B cell (primary cell): ENCODE data around the gene NAP1L5. TPM values are rescaled to one million over a fixed set of nuclear protein-coding genes. Genes with fewer than 3 reads are reported as not detected.

ENCODE experiments used
- ATAC-seq: fragments of 200-7000 bp; cut with Tn5 transposase; one replicate; pipeline ENCODE4 v1.10.0; 2021; ENCODE audit warnings: low read depth, mild to moderate bottlenecking, moderate number of reproducible peaks, moderate library complexity
- CTCF ChIA-PET: fragments of 350-600 bp; sonication (Branson Sonifier 250); formaldehyde crosslinking; loops from one replicate; lab custom pipeline; 2021; ENCODE audit warnings: antibody characterized with exemption, inconsistent platforms; lab: Charles Lee
- POLR2A ChIA-PET: fragments of 350-600 bp; sonication (Branson Sonifier 250); formaldehyde crosslinking; loops from one replicate; lab custom pipeline; 2021; ENCODE audit warnings: antibody characterized with exemption; lab: Charles Lee
- DNase-seq: peaks from one replicate; pipeline ENCODE4 v3.0.0; 2013
- H2AFZ ChIP-seq: 2 replicates; pipeline ENCODE4 v1.6.1; 2012; ENCODE audit warnings: mild to moderate bottlenecking, low read depth, low read length; ENCODE audit not compliant: insufficient read depth, poor library complexity, severe bottlenecking
- H3K27ac ChIP-seq, 2 donors: 1 replicate in 1 of 2; 2 replicates in 1 of 2; pipeline ENCODE4 v1.5.1; 2012 to 2013; ENCODE audit warnings: low read length in 2 of 2, mild to moderate bottlenecking in 2 of 2, moderate library complexity in 1 of 2
- H3K27me3 ChIP-seq, 4 experiments: fragments of 200-600 bp in 1 of 4; sonication (generic) in 1 of 4; replicated peaks in 1 of 4; 1 replicate in 2 of 4; 2 replicates in 2 of 4; pipeline versions ENCODE4 v1.6.1 to v1.7.0; 2013 to 2016; ENCODE audit warnings: low read length in 3 of 4, mild to moderate bottlenecking in 2 of 4, mixed read lengths in 1 of 4, moderate library complexity in 1 of 4; ENCODE audit not compliant: insufficient read depth in 4 of 4, control insufficient read depth in 3 of 4; ENCODE audit errors: control extremely low read depth in 1 of 4
- H3K36me3 ChIP-seq, 2 experiments: replicated peaks in 1 of 2; 1 replicate in 1 of 2; 2 replicates in 1 of 2; pipeline versions ENCODE4 v1.6.1 to v1.7.1; 2013; ENCODE audit warnings: low read length in 1 of 2; ENCODE audit not compliant: insufficient read depth in 2 of 2, control insufficient read depth in 1 of 2; ENCODE audit errors: control extremely low read depth in 1 of 2, extremely low read depth in 1 of 2
- H3K4me1 ChIP-seq, 2 donors: fragments of 200-600 bp in 1 of 2; sonication (generic) in 1 of 2; 1 replicate in 1 of 2; 2 replicates in 1 of 2; pipeline versions ENCODE4 v1.5.1 to v1.6.1; 2013 to 2017; ENCODE audit warnings: low read length in 2 of 2; ENCODE audit not compliant: control insufficient read depth in 2 of 2, insufficient read depth in 2 of 2
- H3K4me2 ChIP-seq: replicated peaks from 2 replicates; pipeline ENCODE3; 2012; ENCODE audit warnings: mild to moderate bottlenecking, low read depth, low read length; ENCODE audit not compliant: poor library complexity, severe bottlenecking
- H3K4me3 ChIP-seq, 5 experiments: fragments of 200-600 bp in 1 of 5; sonication (generic) in 1 of 5; 1 replicate in 3 of 5; 2 replicates in 2 of 5; pipeline versions ENCODE4 v1.5.1 to v1.7.0; 2011 to 2016; ENCODE audit warnings: low read length in 4 of 5, mild to moderate bottlenecking in 4 of 5, low read depth in 2 of 5, control low read depth in 1 of 5, moderate library complexity in 1 of 5; ENCODE audit not compliant: insufficient read depth in 1 of 5; ENCODE audit errors: control extremely low read depth in 1 of 5, extremely low read depth in 1 of 5
- H3K79me2 ChIP-seq: fragments of 200-600 bp; sonication (generic); one replicate; pipeline ENCODE4 v1.6.0; 2016; ENCODE audit warnings: low read length; ENCODE audit not compliant: control insufficient read depth, insufficient read depth
- H3K9ac ChIP-seq: fragments of 200-600 bp; sonication (generic); 2 replicates; pipeline ENCODE4 v1.6.1; 2017; ENCODE audit warnings: mild to moderate bottlenecking, low read length, moderate library complexity
- H3K9me3 ChIP-seq, 3 donors: one replicate each; pipeline versions ENCODE4 v1.6.1 to v1.7.1; 2013; ENCODE audit warnings: low read length in 2 of 3; ENCODE audit not compliant: control insufficient read depth in 2 of 3, insufficient read depth in 1 of 3; ENCODE audit errors: control extremely low read depth in 1 of 3
- H4K20me1 ChIP-seq: 2 replicates; pipeline ENCODE4 v1.6.0; 2012; ENCODE audit warnings: mild to moderate bottlenecking, low read length; ENCODE audit not compliant: insufficient read depth, control insufficient read depth, poor library complexity, severe bottlenecking
- H3K27ac Mint-ChIP-seq: one replicate; pipeline ENCODE4 v1.8.0; 2021; ENCODE audit warnings: mixed read lengths
- H3K27me3 Mint-ChIP-seq: one replicate; pipeline ENCODE4 v1.8.0; 2021; ENCODE audit warnings: mixed read lengths
- H3K4me1 Mint-ChIP-seq: one replicate; pipeline ENCODE4 v1.8.0; 2021; ENCODE audit warnings: mixed read lengths
- H3K4me3 Mint-ChIP-seq: one replicate; pipeline ENCODE4 v1.8.0; 2021; ENCODE audit warnings: mixed read lengths
- H3K9me3 Mint-ChIP-seq: one replicate; pipeline ENCODE4 v1.8.0; 2022; ENCODE audit warnings: mixed read lengths; ENCODE audit not compliant: insufficient read depth
- CTCF ChIP-seq: fragments of 200-600 bp; IDR thresholded peaks from one replicate; pipeline ENCODE4 v1.8.0; 2022; ENCODE audit warnings: antibody characterized with exemption, mild to moderate bottlenecking
- EZH2 ChIP-seq: IDR thresholded peaks from 2 replicates; pipeline ENCODE4 v1.6.1; 2012; ENCODE audit warnings: borderline replicate concordance, low read depth, mild to moderate bottlenecking, moderate library complexity, low read length; ENCODE audit not compliant: insufficient read depth, poor library complexity, severe bottlenecking
- WGBS: methylation state at CpG from one replicate; pipeline ENCODE4 v1.1.5; 2013; ENCODE audit warnings: missing lambda C conversion rate; ENCODE audit not compliant: insufficient coverage; 5-methylcytosine and 5-hydroxymethylcytosine counted together
- intact Hi-C: fragments of 100-400 bp; cut with micrococcal nuclease; formaldehyde crosslinking; loops from one replicate; pipeline ENCODE4 v1.10.0; 2022
- polyA plus RNA-seq: library from polyadenylated mRNA; depleted of rRNA; stranded (reverse); fragments of >200 nt; gene quantifications from 2 replicates; pipeline ENCODE4 v1.2.3, GENCODE V29; 2012
- total RNA-seq, 2 donors: library from RNA; stranded (reverse); fragments of 120-200 nt in 1 of 2; gene quantifications; 1 replicate in 1 of 2; 2 replicates in 1 of 2; pipeline versions ENCODE4 v1.2.3 to v1.2.4, GENCODE V29; 2013 to 2022

The NAP1L5 gene
- total and polyA plus RNA-seq, 2 donors (not counting 1 experiment from before 2014, with no cell fraction given): 1.5 to 1.7 TPM

- H3K79me2 ChIP-seq: no peaks in the 10 kb centered on the region
- TF ChIP-seq CTCF (no peak), EZH2 (no peak)
- H3K27me3 Mint-ChIP-seq: peaks cover 11% of the 10 kb centered on the region
- no peak overlapping the region for H3K27ac ChIP-seq
- no peaks in the 10 kb centered on the region for H3K36me3 ChIP-seq
- DNase-seq (no peak), ATAC-seq (no peak)
- H3K4me3 ChIP-seq: no peak overlapping the region
- WGBS: 75% methylated on average over 5 of the region's 5 CpGs
- no peak overlapping the region for H3K27ac Mint-ChIP-seq
- no peaks in the 10 kb centered on the region for H4K20me1 ChIP-seq
- H3K4me1 ChIP-seq: no peaks in the 10 kb centered on the region
- ChIA-PET POLR2A (interaction anchor here (0.6 kb wide), 1 partner anchor 1786 kb away, joined by 7 read pairs; no protein-coding TSS in a partner anchor), CTCF (no interaction called here)
- H3K4me2 ChIP-seq: no peak overlapping the region
- H3K9me3 ChIP-seq: no peaks in the 10 kb centered on the region
- H3K4me3 Mint-ChIP-seq: no peak overlapping the region
- H3K27me3 ChIP-seq: no peaks in the 10 kb centered on the region
- intact Hi-C loops: no loop called here
- no peak overlapping the region for H3K9ac ChIP-seq
- H3K4me1 Mint-ChIP-seq: no peaks in the 10 kb centered on the region
- H3K9me3 Mint-ChIP-seq: no peaks in the 10 kb centered on the region
- no peak overlapping the region for H2AFZ ChIP-seq
These were observed 48.6 kb upstream of the NAP1L5 start for GRCh38 chr4:88746206-88746605.

GRCh38 chr4:88745581-88746163 is 48.0 kb upstream of the NAP1L5 start:
- Histone ChIP-seq H3K4me2 (no peak overlapping the region), H3K27ac (no peak overlapping the region), H3K9me3 (no peaks in the 10 kb centered on the region), H3K27me3 (no peaks in the 10 kb centered on the region), H2AFZ (no peak overlapping the region), H3K36me3 (no peaks in the 10 kb centered on the region), H3K79me2 (no peaks in the 10 kb centered on the region), H4K20me1 (no peaks in the 10 kb centered on the region), H3K4me3 (no peak overlapping the region), H3K9ac (no peak overlapping the region), H3K4me1 (no peaks in the 10 kb centered on the region)
- no peak for DNase-seq
- H3K27ac Mint-ChIP-seq: no peak overlapping the region
- peaks cover 13% of the 10 kb centered on the region for H3K27me3 Mint-ChIP-seq
- TF ChIP-seq CTCF: no peak
- TF ChIP-seq EZH2: no peak
- no peaks in the 10 kb centered on the region for H3K9me3 Mint-ChIP-seq
- ChIA-PET POLR2A (no interaction called here), CTCF (no interaction called here)
- no peaks in the 10 kb centered on the region for H3K4me1 Mint-ChIP-seq
- H3K4me3 Mint-ChIP-seq: no peak overlapping the region
- no peak for ATAC-seq
- intact Hi-C loops: no loop called here
- WGBS: no CpG with 5 or more reads among the region's 1 CpG
